ENCODE measurements around the gene PCDH9.

GRCh38 chr13:66895320-66895719, 334.8 kb downstream of the PCDH9 start:
- TF ChIP-seq CTCF (IDR thresholded peaks at IDR 0.05) (no peak), POLR2A (IDR thresholded peaks at IDR 0.05) (no peak), POLR2AphosphoS5 (IDR thresholded peaks at IDR 0.05; ENCODE audit: insufficient read depth in 1 of 2, low read depth in 1 of 2) (no peak)
